NCI-H526 (cell line): ENCODE data around the gene RPRML.
"Not testable (repeated sequence)": the region's sequence is repeated elsewhere in the genome, so short reads cannot be mapped to it uniquely, and the experiment has no call there.

Experiments
- DNase-seq, 2 experiments: peaks; one replicate each; lab custom pipeline; 2025; lab: John Stamatoyannopoulos, UW

The RPRML gene

GRCh38 chr17:46976626-46977270 lies 2.3 kb downstream of the RPRML start:
- no peak for DNase-seq

- no peak for DNase-seq
These were observed 3.8 kb downstream of the RPRML start for GRCh38 chr17:46975287-46975686.

GRCh38 chr17:46974086-46974485 lies 5.0 kb downstream of the RPRML start:
- DNase-seq = no peak

- DNase-seq = no peak
These were observed 6.7 kb downstream of the RPRML start for GRCh38 chr17:46972346-46972745.

GRCh38 chr17:46971647-46972300 lies 7.3 kb downstream of the RPRML start:
- DNase-seq = no peak

- no peak for DNase-seq
These were observed 10.2 kb downstream of the RPRML start for GRCh38 chr17:46968896-46969295.

- no peak for DNase-seq
These were observed 10.7 kb downstream of the RPRML start for GRCh38 chr17:46968224-46968834.

GRCh38 chr17:46964315-46965265 lies 14.5 kb downstream of the RPRML start:
- no peak for DNase-seq

GRCh38 chr17:46963571-46963970 lies 15.5 kb downstream of the RPRML start:
- no peak for DNase-seq

GRCh38 chr17:46962374-46962790 lies 16.7 kb downstream of the RPRML start:
- no peak for DNase-seq

GRCh38 chr17:46960152-46960551 lies 18.9 kb downstream of the RPRML start:
- no peak for DNase-seq

- DNase-seq = no peak
These were observed 20.9 kb downstream of the RPRML start for GRCh38 chr17:46958041-46958591.

GRCh38 chr17:46953191-46953590 lies 25.9 kb downstream of the RPRML start:
- not testable (repeated sequence) for DNase-seq

GRCh38 chr17:46952115-46952514 lies 26.9 kb downstream of the RPRML start:
- DNase-seq = no peak

- no peak for DNase-seq
These were observed 27.3 kb downstream of the RPRML start for GRCh38 chr17:46951706-46952105.

- DNase-seq = no peak
These were observed 27.9 kb downstream of the RPRML start for GRCh38 chr17:46950997-46951621.

- no peak for DNase-seq
These were observed 28.6 kb downstream of the RPRML start for GRCh38 chr17:46950342-46950996.

GRCh38 chr17:46949291-46950174 lies 29.5 kb downstream of the RPRML start:
- DNase-seq = no peak

- DNase-seq = no peak
These were observed 30.5 kb downstream of the RPRML start for GRCh38 chr17:46948544-46948943.

GRCh38 chr17:46947216-46947615 lies 31.8 kb downstream of the RPRML start:
- no peak for DNase-seq
